MM.1S (cell line): ENCODE results near the gene CDC20.

Experiments used
- CTCF ChIP-seq: fragments of 300-600 bp; sonication (generic); IDR thresholded peaks from 2 replicates; pipeline ENCODE4 v1.5.1; 2016; ENCODE audit warnings: antibody characterized with exemption, low read length, mixed read lengths
- EZH2 ChIP-seq: fragments of 300-600 bp; sonication (generic); optimal IDR thresholded peaks from 2 replicates; pipeline ENCODE3; 2017; ENCODE audit warnings: low read depth, mild to moderate bottlenecking, antibody characterized with exemption, low read length, mixed read lengths

- TF ChIP-seq EZH2 (no peak), CTCF (no peak)
Measured at GRCh38 chr1:43359696-43360095, 915 bp downstream of the CDC20 start.
